IMR-90 (cell line): ENCODE measurements around the gene ZNF775.

ENCODE experiments used
- BHLHE40 ChIP-seq: fragments of 150-350 bp; IDR thresholded peaks from 2 replicates; pipeline ENCODE4 v1.6.1; 2016; ENCODE audit warnings: mild to moderate bottlenecking, low read depth, low read length
- FOS ChIP-seq: fragments of 150-350 bp; IDR thresholded peaks from 2 replicates; pipeline ENCODE4 v1.6.1; 2016; ENCODE audit warnings: low read depth, low read length
- MAFK ChIP-seq: IDR thresholded peaks from 2 replicates; pipeline ENCODE4 v1.6.1; 2012; ENCODE audit warnings: low read depth, low read length, improper control_type of control experiment
- MXI1 ChIP-seq: IDR thresholded peaks from 2 replicates; pipeline ENCODE4 v1.6.1; 2012; ENCODE audit warnings: low read depth, mild to moderate bottlenecking, low read length, moderate library complexity, borderline replicate concordance
- POLR2A ChIP-seq: IDR thresholded peaks from 2 replicates; pipeline ENCODE4 v1.6.1; 2012; ENCODE audit warnings: mild to moderate bottlenecking, low read depth, low read length
- RCOR1 ChIP-seq: IDR thresholded peaks from 2 replicates; pipeline ENCODE4 v1.6.1; 2012; ENCODE audit warnings: mild to moderate bottlenecking, low read length, improper control_type of control experiment; ENCODE audit not compliant: insufficient replicate concordance
- RFX5 ChIP-seq: IDR thresholded peaks from 2 replicates; pipeline ENCODE4 v1.8.0; 2012; ENCODE audit warnings: low read depth, mild to moderate bottlenecking, low read length, moderate library complexity
- SMC3 ChIP-seq: fragments of 150-350 bp; IDR thresholded peaks from 2 replicates; pipeline ENCODE4 v1.6.1; 2016; ENCODE audit warnings: low read depth, mild to moderate bottlenecking, antibody characterized with exemption, low read length, moderate library complexity
- TF ChIP-seq, protein P1 (sequence below): conservative IDR thresholded peaks from 2 replicates; pipeline ENCODE4 v1.5.1; 2012; ENCODE audit warnings: mild to moderate bottlenecking, low read depth, low read length, improper control_type of control experiment
- TF ChIP-seq, protein P2 (sequence below): fragments of 150-350 bp; IDR thresholded peaks from 2 replicates; pipeline ENCODE4 v1.6.1; 2017; ENCODE audit warnings: mild to moderate bottlenecking, antibody characterized with exemption, low read length, low read depth

DNA sequence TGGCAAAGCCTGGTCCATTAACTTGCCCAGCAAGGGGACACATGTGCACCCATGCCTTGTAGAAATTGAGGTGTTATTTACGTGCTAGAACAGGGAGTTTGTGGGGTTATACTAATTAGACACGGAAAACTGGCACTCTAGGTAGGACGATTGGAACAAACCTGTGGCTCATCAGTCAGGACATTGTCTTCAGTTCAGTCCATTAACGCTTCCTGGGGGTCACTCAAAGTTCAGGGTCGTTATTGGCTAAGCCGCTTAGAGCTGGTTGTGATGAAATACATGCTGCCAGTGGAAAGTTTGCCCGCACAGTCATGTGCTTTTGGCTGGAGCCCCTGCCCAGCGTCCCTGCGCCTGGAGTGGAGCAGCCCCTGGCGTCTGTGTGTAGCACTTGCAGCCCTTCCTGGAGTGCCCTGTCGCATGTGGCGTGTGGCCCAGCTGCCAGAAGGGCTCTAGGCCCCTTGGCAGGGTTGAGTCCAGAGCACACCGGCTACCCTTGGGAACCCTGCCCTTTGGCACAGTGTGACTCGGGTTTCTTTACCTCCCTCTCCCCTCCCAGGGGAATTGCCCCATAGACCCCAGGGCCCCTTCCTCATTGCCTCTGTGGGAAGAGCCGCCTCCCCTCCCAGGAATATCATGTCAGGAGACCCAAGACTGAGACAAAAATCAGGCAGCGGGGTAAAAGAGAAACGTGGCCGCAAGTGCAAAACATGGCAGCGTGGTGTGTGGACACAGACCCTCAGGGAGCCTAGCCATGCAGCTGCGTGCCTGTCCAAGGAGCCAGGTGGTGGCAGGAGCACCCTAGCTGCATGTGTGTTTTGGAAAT lies 9.8 kb downstream of the ZNF775 start:
- no peak for TF ChIP-seq MAFK
- TF ChIP-seq, protein P1, sequence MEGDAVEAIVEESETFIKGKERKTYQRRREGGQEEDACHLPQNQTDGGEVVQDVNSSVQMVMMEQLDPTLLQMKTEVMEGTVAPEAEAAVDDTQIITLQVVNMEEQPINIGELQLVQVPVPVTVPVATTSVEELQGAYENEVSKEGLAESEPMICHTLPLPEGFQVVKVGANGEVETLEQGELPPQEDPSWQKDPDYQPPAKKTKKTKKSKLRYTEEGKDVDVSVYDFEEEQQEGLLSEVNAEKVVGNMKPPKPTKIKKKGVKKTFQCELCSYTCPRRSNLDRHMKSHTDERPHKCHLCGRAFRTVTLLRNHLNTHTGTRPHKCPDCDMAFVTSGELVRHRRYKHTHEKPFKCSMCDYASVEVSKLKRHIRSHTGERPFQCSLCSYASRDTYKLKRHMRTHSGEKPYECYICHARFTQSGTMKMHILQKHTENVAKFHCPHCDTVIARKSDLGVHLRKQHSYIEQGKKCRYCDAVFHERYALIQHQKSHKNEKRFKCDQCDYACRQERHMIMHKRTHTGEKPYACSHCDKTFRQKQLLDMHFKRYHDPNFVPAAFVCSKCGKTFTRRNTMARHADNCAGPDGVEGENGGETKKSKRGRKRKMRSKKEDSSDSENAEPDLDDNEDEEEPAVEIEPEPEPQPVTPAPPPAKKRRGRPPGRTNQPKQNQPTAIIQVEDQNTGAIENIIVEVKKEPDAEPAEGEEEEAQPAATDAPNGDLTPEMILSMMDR: peak; percentile 61
- TF ChIP-seq SMC3: peak; percentile 55
- TF ChIP-seq, protein P2, sequence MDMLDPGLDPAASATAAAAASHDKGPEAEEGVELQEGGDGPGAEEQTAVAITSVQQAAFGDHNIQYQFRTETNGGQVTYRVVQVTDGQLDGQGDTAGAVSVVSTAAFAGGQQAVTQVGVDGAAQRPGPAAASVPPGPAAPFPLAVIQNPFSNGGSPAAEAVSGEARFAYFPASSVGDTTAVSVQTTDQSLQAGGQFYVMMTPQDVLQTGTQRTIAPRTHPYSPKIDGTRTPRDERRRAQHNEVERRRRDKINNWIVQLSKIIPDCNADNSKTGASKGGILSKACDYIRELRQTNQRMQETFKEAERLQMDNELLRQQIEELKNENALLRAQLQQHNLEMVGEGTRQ: no peak
- no peak; the same call in 1 of the 2 replicates for TF ChIP-seq BHLHE40
- TF ChIP-seq POLR2A: no peak
- TF ChIP-seq FOS: no peak
- TF ChIP-seq RFX5: no peak
- TF ChIP-seq RCOR1: no peak
- TF ChIP-seq MXI1: no peak
